ENCODE results near the gene EEIG2.

EEIG2 gene

DNA sequence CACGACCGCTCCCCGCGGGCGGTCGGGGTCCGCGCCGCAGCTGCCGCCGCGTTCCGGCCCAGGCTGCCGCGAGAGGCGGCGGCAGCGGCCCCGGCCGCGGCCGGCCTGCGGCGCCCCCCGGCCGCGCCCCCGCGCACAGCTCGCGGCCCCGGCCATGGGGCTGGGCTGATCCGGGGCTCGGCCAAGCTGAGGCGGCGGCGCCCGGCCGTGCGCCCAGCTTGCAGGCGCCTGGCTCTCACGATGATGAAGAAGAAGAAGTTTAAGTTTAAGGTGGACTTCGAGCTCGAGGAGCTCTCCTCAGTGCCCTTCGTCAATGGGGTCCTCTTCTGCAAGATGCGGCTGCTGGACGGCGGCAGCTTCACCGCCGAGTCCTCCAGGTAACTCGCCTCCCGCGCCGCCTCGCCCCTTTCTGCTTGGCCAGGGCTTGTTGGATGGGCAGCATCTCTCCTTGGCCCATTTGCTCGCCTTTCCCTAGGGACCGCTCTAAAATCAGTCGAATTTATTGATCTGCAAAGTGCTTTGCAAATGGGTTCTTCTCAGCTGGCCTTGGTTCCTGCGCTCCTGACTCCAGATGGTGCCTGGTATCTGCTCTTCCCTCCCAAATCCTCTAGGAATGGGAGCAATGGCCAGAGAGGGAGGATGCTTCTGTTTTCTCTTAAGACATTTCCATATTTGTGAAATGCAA, 431 bp downstream of the EEIG2 start:
- under 1% methylated on average over 53 of the region's 59 CpGs for WGBS
- peak overlapping the region; percentile 27 for H4K8ac ChIP-seq (ENCODE audit: low read length)

DNA sequence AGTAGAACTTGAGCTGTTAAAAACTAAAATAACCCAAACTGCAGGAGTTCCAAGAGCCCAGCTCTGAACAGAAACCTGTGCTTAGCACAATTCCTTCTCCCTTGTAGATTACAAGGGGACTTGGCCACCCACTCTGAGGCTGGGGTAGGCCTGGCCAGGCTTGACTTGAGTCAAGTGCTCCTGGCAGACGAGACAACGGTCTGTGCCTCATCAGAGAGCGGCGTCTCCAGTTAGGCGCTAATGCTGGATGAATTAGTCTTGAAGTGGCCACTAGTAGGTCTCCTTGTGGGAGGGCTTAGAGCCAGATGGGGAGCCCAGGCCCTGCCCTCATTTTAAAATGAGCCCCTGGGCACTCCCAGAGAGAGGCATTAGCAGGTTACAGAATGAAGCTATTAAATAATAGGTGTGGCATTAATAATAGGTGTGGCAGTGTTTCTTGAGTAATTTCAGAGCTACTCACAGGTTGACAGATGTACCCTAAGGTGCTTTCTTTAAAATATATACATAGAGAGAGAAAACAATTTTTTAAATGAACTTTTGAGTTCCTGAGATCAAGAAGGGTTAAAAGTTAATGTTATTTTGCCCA, 1.1 kb downstream of the EEIG2 start:
- no peak overlapping the region for H4K8ac ChIP-seq (ENCODE audit: low read length)
- H2AK5ac ChIP-seq (ENCODE audit: low read length, severe bottlenecking): no peak overlapping the region
- no peak overlapping the region for H3K18ac ChIP-seq (ENCODE audit: low read depth in 1 of 2, low read length in 2 of 2)
- no peak overlapping the region for H2BK120ac ChIP-seq (ENCODE audit: low read depth, low read length)
- no peak overlapping the region for H3K4ac ChIP-seq (ENCODE audit: low read depth in 1 of 2, low read length in 2 of 2)
- no peak overlapping the region for H3K23ac ChIP-seq (ENCODE audit: low read length in 2 of 2)
- no peak overlapping the region for H2BK12ac ChIP-seq (ENCODE audit: low read length in 2 of 2)
- peak; percentile 91 for DNase-seq
- H3K4me2 ChIP-seq (ENCODE audit: low read length, poor library complexity, severe bottlenecking): peak overlapping the region; percentile 69
- no peaks in the 10 kb centered on the region for H3K27me3 ChIP-seq (ENCODE audit: control insufficient read depth in 1 of 2, insufficient read depth in 1 of 2, low read length in 2 of 2)
- no peaks in the 10 kb centered on the region for H3K9me3 ChIP-seq (ENCODE audit: control insufficient read depth, low read length)
- no peak overlapping the region for H2AFZ ChIP-seq (ENCODE audit: low read depth, low read length)
- no peaks in the 10 kb centered on the region for H3K36me3 ChIP-seq (ENCODE audit: control insufficient read depth in 1 of 2, insufficient read depth in 2 of 2, low read depth in 1 of 2, low read length in 2 of 2)
- H3K79me1 ChIP-seq (replicated peaks; ENCODE audit: low read length, poor library complexity, severe bottlenecking): peaks cover 15% of the 10 kb centered on the region
- H2BK5ac ChIP-seq (ENCODE audit: low read depth, low read length, poor library complexity, severe bottlenecking): no peak overlapping the region
- no peak overlapping the region for H4K91ac ChIP-seq (ENCODE audit: low read length)
- H3K4me1 ChIP-seq (ENCODE audit: control insufficient read depth, insufficient read depth, low read depth, low read length): peaks cover 5% of the 10 kb centered on the region
- WGBS: 1% methylated on average over 5 of the region's 5 CpGs
- peak overlapping the region; percentile 86 for H3K9ac ChIP-seq (ENCODE audit: low read length)
- H3K27ac ChIP-seq (ENCODE audit: low read length, poor library complexity, severe bottlenecking): peak overlapping the region; percentile 7
- H3K14ac ChIP-seq (ENCODE audit: low read length in 2 of 2): no peak overlapping the region
- peak overlapping the region in 1 of 2 experiments; percentile 92 for H3K4me3 ChIP-seq (ENCODE audit: insufficient read depth in 1 of 2, low read depth in 1 of 2, low read length in 2 of 2)
- no peak overlapping the region for H2BK15ac ChIP-seq (ENCODE audit: low read depth, poor library complexity, severe bottlenecking)

More for the DNA sequence above, 431 bp downstream of the EEIG2 start:
- Histone ChIP-seq H2AFZ (ENCODE audit: low read depth, low read length) (peak overlapping the region; percentile 36), H4K91ac (ENCODE audit: low read length) (no peak overlapping the region), H2BK120ac (ENCODE audit: low read depth, low read length) (peak overlapping the region; percentile 87), H3K4me2 (ENCODE audit: low read length, poor library complexity, severe bottlenecking) (peak overlapping the region; percentile 69), H2AK5ac (ENCODE audit: low read length, severe bottlenecking) (no peak overlapping the region), H3K36me3 (ENCODE audit: control insufficient read depth in 1 of 2, insufficient read depth in 2 of 2, low read depth in 1 of 2, low read length in 2 of 2) (no peaks in the 10 kb centered on the region), H3K9ac (ENCODE audit: low read length) (peak overlapping the region; percentile 86), H3K4me1 (ENCODE audit: control insufficient read depth, insufficient read depth, low read depth, low read length) (peaks cover 5% of the 10 kb centered on the region), H3K9me3 (ENCODE audit: control insufficient read depth, low read length) (no peaks in the 10 kb centered on the region), H3K4me3 (ENCODE audit: insufficient read depth in 1 of 2, low read depth in 1 of 2, low read length in 2 of 2) (peak overlapping the region; percentile 60 to 92), H3K79me1 (replicated peaks; ENCODE audit: low read length, poor library complexity, severe bottlenecking) (peaks cover 15% of the 10 kb centered on the region), H2BK5ac (ENCODE audit: low read depth, low read length, poor library complexity, severe bottlenecking) (no peak overlapping the region), H3K27ac (ENCODE audit: low read length, poor library complexity, severe bottlenecking) (peak overlapping the region; percentile 7), H3K23ac (ENCODE audit: low read length in 2 of 2) (peak overlapping the region in 1 of 2 experiments; percentile 6), H3K4ac (ENCODE audit: low read depth in 1 of 2, low read length in 2 of 2) (peak overlapping the region; percentile 35 to 83), H3K18ac (ENCODE audit: low read depth in 1 of 2, low read length in 2 of 2) (peak overlapping the region; percentile 58 to 82), H2BK12ac (ENCODE audit: low read length in 2 of 2) (peak overlapping the region in 1 of 2 experiments; percentile 65), H2BK15ac (ENCODE audit: low read depth, poor library complexity, severe bottlenecking) (peak overlapping the region; percentile 80), H3K14ac (ENCODE audit: low read length in 2 of 2) (peak overlapping the region in 1 of 2 experiments; percentile 53), H3K27me3 (ENCODE audit: control insufficient read depth in 1 of 2, insufficient read depth in 1 of 2, low read length in 2 of 2) (no peaks in the 10 kb centered on the region)
- peak; percentile 50 for DNase-seq

DNA sequence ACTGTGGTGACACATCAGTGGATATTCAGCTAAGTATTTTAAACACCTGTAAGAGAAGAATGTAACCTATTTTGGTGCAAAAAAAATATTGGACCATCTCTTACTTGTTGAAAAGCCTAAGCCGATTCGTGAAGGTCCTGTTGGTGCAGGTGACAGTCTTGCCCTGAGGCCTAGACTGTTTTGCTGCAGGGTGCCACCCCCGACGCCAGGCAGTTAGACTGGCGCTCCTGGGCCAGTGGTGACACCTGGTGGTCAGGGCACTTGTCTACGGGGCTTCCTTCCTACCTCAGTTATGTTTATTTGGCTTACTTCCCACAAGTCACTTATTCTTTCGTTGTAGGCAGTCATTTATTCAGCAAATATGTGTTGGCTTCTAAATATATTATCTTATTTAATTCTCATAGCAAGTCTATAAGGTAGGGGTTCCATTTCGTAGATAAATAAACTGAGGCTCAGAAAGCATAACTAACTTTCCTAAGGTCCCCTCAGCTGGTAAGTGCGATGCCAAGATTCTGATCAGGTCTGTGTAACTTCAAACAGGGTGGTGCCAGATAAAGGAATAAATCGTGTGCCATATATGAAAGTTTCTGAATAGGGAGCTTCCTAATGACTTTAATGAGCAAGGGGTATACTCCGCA, 1.9 kb downstream of the EEIG2 start:
- Histone ChIP-seq H3K9me3 (ENCODE audit: control insufficient read depth, low read length) (no peaks in the 10 kb centered on the region), H3K4me1 (ENCODE audit: control insufficient read depth, insufficient read depth, low read depth, low read length) (peaks cover 5% of the 10 kb centered on the region), H3K9ac (ENCODE audit: low read length) (peak overlapping the region; percentile 86), H2AFZ (ENCODE audit: low read depth, low read length) (no peak overlapping the region), H2BK12ac (ENCODE audit: low read length in 2 of 2) (no peak overlapping the region), H3K18ac (ENCODE audit: low read depth in 1 of 2, low read length in 2 of 2) (no peak overlapping the region), H2BK15ac (ENCODE audit: low read depth, poor library complexity, severe bottlenecking) (peak overlapping the region; percentile 48), H3K79me1 (replicated peaks; ENCODE audit: low read length, poor library complexity, severe bottlenecking) (peaks cover 15% of the 10 kb centered on the region), H3K36me3 (ENCODE audit: control insufficient read depth in 1 of 2, insufficient read depth in 2 of 2, low read depth in 1 of 2, low read length in 2 of 2) (no peaks in the 10 kb centered on the region), H2AK5ac (ENCODE audit: low read length, severe bottlenecking) (no peak overlapping the region), H2BK5ac (ENCODE audit: low read depth, low read length, poor library complexity, severe bottlenecking) (no peak overlapping the region), H3K4me2 (ENCODE audit: low read length, poor library complexity, severe bottlenecking) (no peak overlapping the region), H3K4ac (ENCODE audit: low read depth in 1 of 2, low read length in 2 of 2) (peak overlapping the region in 1 of 2 experiments; percentile 26), H2BK120ac (ENCODE audit: low read depth, low read length) (no peak overlapping the region), H3K27ac (ENCODE audit: low read length, poor library complexity, severe bottlenecking) (no peak overlapping the region), H3K4me3 (ENCODE audit: insufficient read depth in 1 of 2, low read depth in 1 of 2, low read length in 2 of 2) (peak overlapping the region in 1 of 2 experiments; percentile 92), H4K8ac (ENCODE audit: low read length) (no peak overlapping the region), H3K23ac (ENCODE audit: low read length in 2 of 2) (peak overlapping the region in 1 of 2 experiments; percentile 88), H3K14ac (ENCODE audit: low read length in 2 of 2) (peak overlapping the region in 1 of 2 experiments; percentile 70), H3K27me3 (ENCODE audit: control insufficient read depth in 1 of 2, insufficient read depth in 1 of 2, low read length in 2 of 2) (no peaks in the 10 kb centered on the region), H4K91ac (ENCODE audit: low read length) (no peak overlapping the region)
- 64% methylated on average over 8 of the region's 11 CpGs for WGBS
- peak; percentile 45 for DNase-seq

DNA sequence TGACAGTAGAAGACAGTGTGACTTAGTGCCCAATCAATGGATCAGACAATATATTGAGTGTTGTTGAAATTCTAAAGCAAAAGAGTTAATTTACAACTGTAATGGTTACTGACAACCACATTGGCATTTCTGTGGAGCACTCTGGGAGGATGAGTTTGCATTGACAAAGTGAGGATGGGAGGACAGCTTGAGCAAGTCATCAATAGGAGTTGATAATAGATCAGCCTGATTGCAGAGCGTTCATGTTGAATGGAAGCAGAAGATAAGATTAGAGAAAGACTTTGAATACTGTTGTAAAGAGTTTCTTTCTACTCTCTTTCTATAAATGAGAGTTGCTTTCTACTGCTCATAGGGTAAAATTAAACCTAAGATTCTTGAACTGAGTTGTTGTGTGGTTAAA, 3.9 kb downstream of the EEIG2 start:
- Histone ChIP-seq H4K91ac (ENCODE audit: low read length) (no peak overlapping the region), H2BK15ac (ENCODE audit: low read depth, poor library complexity, severe bottlenecking) (no peak overlapping the region), H3K27ac (ENCODE audit: low read length, poor library complexity, severe bottlenecking) (no peak overlapping the region), H3K9me3 (ENCODE audit: control insufficient read depth, low read length) (no peaks in the 10 kb centered on the region), H3K27me3 (ENCODE audit: control insufficient read depth in 1 of 2, insufficient read depth in 1 of 2, low read length in 2 of 2) (no peaks in the 10 kb centered on the region), H2AK5ac (ENCODE audit: low read length, severe bottlenecking) (no peak overlapping the region), H3K9ac (ENCODE audit: low read length) (no peak overlapping the region), H3K14ac (ENCODE audit: low read length in 2 of 2) (no peak overlapping the region), H2BK120ac (ENCODE audit: low read depth, low read length) (no peak overlapping the region), H3K23ac (ENCODE audit: low read length in 2 of 2) (no peak overlapping the region), H4K8ac (ENCODE audit: low read length) (no peak overlapping the region), H2BK12ac (ENCODE audit: low read length in 2 of 2) (no peak overlapping the region), H2BK5ac (ENCODE audit: low read depth, low read length, poor library complexity, severe bottlenecking) (no peak overlapping the region), H3K4ac (ENCODE audit: low read depth in 1 of 2, low read length in 2 of 2) (no peak overlapping the region), H2AFZ (ENCODE audit: low read depth, low read length) (no peak overlapping the region), H3K4me1 (ENCODE audit: control insufficient read depth, insufficient read depth, low read depth, low read length) (peaks cover 5% of the 10 kb centered on the region), H3K18ac (ENCODE audit: low read depth in 1 of 2, low read length in 2 of 2) (no peak overlapping the region), H3K4me2 (ENCODE audit: low read length, poor library complexity, severe bottlenecking) (no peak overlapping the region), H3K36me3 (ENCODE audit: control insufficient read depth in 1 of 2, insufficient read depth in 2 of 2, low read depth in 1 of 2, low read length in 2 of 2) (no peaks in the 10 kb centered on the region), H3K79me1 (replicated peaks; ENCODE audit: low read length, poor library complexity, severe bottlenecking) (peaks cover 22% of the 10 kb centered on the region), H3K4me3 (ENCODE audit: insufficient read depth in 1 of 2, low read depth in 1 of 2, low read length in 2 of 2) (no peak overlapping the region)
- no peak for DNase-seq
- WGBS: 100% methylated on average over 1 of the region's 1 CpG

Data from mesenchymal stem cell (in vitro differentiated cells and primary cell).